Lung (tissue), 12 donors: ENCODE measurements around the gene FHAD1. TPM values are rescaled to one million over a fixed set of nuclear protein-coding genes. Genes with fewer than 3 reads are reported as not detected.

Experiments
- ATAC-seq: fragments of 200-7000 bp; cut with Tn5 transposase; one replicate; pipeline ENCODE4 v1.9.1; 2020; ENCODE audit warnings: moderate number of reproducible peaks; ENCODE audit not compliant: insufficient read depth, low FRiP score
- DNase-seq, 3 donors: peaks; one replicate each; pipeline ENCODE4 v3.0.0-alpha.2; 2013 to 2017
- H3K27ac ChIP-seq, 2 donors: one replicate each; pipeline ENCODE4 v1.5.1; 2013; ENCODE audit warnings: mild to moderate bottlenecking in 2 of 2, moderate library complexity in 2 of 2, control low read depth in 1 of 2, inconsistent platforms in 1 of 2, low read depth in 1 of 2, low read length in 1 of 2
- H3K27me3 ChIP-seq, 3 donors: one replicate each; pipeline ENCODE4 v1.5.1; 2013; ENCODE audit warnings: low read length in 2 of 3; ENCODE audit not compliant: control insufficient read depth in 3 of 3, insufficient read depth in 3 of 3
- H3K36me3 ChIP-seq, 4 donors: one replicate each; pipeline ENCODE4 v1.5.1; 2013; ENCODE audit warnings: low read length in 4 of 4, mild to moderate bottlenecking in 1 of 4, moderate library complexity in 1 of 4; ENCODE audit not compliant: control insufficient read depth in 4 of 4, insufficient read depth in 4 of 4
- H3K4me1 ChIP-seq, 5 donors: one replicate each; pipeline ENCODE4 v1.5.1; 2013; ENCODE audit warnings: low read length in 5 of 5, mild to moderate bottlenecking in 2 of 5, moderate library complexity in 1 of 5; ENCODE audit not compliant: control insufficient read depth in 5 of 5, insufficient read depth in 5 of 5
- H3K4me3 ChIP-seq: one replicate; pipeline ENCODE4 v1.5.1; 2013; ENCODE audit warnings: mild to moderate bottlenecking, control low read depth, moderate library complexity
- H3K9ac ChIP-seq, 2 donors: one replicate each; pipeline ENCODE4 v1.5.1; 2013; ENCODE audit warnings: low read length in 2 of 2, control low read depth in 1 of 2; ENCODE audit not compliant: insufficient read depth in 1 of 2
- H3K9me3 ChIP-seq, 4 donors: one replicate each; pipeline ENCODE4 v1.5.1; 2013; ENCODE audit warnings: low read length in 3 of 4, mild to moderate bottlenecking in 1 of 4, moderate library complexity in 1 of 4; ENCODE audit not compliant: control insufficient read depth in 4 of 4, insufficient read depth in 3 of 4
- WGBS, 2 donors: extraction: QIAGEN DNeasy Blood & Tissue Kit; methylation state at CpG; one replicate each; pipeline ENCODE4 v1.1.7; 2013; 5-methylcytosine and 5-hydroxymethylcytosine counted together
- polyA plus RNA-seq, 2 donors: library from polyadenylated mRNA; stranded (reverse); fragments of 200-250 nt; gene quantifications; one replicate each; pipeline ENCODE4 v1.2.1, GENCODE V29; 2013
- total RNA-seq, 2 donors: library from RNA; depleted of rRNA in 1 of 2; stranded (reverse); fragments of >200 nt in 1 of 2; gene quantifications; one replicate each; pipeline ENCODE4 v1.2.1, GENCODE V29; 2014 to 2021
- TF ChIP-seq, protein P1 (sequence below): IDR thresholded peaks from 2 replicates; pipeline ENCODE4 v1.5.1; 2012; ENCODE audit warnings: mild to moderate bottlenecking; ENCODE audit errors: control extremely low read depth, extremely low read depth
- donor health status: control.
- donor health status: control.
- donor health status: Bipolar disorder and iron deficiency.
- donor health status: healthy.
- donor health status: DM: yes; HTN: yes; CAD: no.

FHAD1 gene
- total and polyA plus RNA-seq, 4 donors, result 4.4 to 25.9 (median 9.2) TPM

DNA sequence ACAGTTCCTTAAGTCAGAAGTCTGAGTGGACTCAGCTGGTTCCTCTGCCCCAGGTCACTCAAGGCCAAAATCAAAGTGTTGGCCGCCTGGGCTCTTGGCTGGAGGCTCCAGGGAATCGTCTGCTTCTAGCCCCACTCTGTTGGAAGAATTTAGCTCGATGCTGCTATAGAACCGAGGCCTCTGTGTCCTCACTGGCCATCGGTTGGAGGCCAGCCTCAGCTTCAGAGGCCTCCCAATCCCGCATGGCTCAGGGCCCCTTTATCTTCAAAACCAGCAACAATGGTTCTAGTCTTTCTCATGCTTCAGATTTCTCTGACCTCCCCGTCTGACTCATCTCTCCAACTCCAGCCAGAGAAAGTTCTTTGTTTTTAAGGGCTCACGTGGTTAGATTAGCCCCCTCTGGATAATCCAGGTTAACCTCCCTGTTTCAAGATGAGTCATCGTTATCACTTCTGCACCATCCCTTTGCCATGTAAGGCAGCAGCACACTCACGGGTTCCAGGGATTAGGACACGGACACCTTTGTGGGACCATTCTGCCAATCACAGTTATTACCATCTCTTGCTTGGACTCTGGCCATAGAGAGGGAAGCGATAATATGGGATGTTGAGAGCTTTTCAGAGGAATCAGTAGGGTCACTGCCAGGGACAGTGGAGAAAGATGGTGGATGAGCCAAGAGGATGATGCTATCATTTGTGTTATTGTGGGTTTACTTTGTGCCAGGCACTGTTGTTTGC lies 13.6 kb downstream of the FHAD1 start:
- ATAC-seq, result no peak
- Histone ChIP-seq H3K4me3 (no peak overlapping the region), H3K27ac (peak overlapping the region in 1 of 2 donors; percentile 73), H3K4me1 (peaks cover 0 to 11% (median 6%) of the 10 kb centered on the region in 5 donors), H3K9ac (no peak overlapping the region), H3K27me3 (no peaks in the 10 kb centered on the region), H3K9me3 (peaks cover 0 to 6% (median 0%) of the 10 kb centered on the region in 4 donors), H3K36me3 (no peaks in the 10 kb centered on the region)
- WGBS, 2 donors, result 58 to 72% methylated on average over 12 of the region's 12 CpGs
- TF ChIP-seq, protein P1, sequence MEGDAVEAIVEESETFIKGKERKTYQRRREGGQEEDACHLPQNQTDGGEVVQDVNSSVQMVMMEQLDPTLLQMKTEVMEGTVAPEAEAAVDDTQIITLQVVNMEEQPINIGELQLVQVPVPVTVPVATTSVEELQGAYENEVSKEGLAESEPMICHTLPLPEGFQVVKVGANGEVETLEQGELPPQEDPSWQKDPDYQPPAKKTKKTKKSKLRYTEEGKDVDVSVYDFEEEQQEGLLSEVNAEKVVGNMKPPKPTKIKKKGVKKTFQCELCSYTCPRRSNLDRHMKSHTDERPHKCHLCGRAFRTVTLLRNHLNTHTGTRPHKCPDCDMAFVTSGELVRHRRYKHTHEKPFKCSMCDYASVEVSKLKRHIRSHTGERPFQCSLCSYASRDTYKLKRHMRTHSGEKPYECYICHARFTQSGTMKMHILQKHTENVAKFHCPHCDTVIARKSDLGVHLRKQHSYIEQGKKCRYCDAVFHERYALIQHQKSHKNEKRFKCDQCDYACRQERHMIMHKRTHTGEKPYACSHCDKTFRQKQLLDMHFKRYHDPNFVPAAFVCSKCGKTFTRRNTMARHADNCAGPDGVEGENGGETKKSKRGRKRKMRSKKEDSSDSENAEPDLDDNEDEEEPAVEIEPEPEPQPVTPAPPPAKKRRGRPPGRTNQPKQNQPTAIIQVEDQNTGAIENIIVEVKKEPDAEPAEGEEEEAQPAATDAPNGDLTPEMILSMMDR, result no peak
- peak; percentile 43 to 54 (median 48) for DNase-seq

DNA sequence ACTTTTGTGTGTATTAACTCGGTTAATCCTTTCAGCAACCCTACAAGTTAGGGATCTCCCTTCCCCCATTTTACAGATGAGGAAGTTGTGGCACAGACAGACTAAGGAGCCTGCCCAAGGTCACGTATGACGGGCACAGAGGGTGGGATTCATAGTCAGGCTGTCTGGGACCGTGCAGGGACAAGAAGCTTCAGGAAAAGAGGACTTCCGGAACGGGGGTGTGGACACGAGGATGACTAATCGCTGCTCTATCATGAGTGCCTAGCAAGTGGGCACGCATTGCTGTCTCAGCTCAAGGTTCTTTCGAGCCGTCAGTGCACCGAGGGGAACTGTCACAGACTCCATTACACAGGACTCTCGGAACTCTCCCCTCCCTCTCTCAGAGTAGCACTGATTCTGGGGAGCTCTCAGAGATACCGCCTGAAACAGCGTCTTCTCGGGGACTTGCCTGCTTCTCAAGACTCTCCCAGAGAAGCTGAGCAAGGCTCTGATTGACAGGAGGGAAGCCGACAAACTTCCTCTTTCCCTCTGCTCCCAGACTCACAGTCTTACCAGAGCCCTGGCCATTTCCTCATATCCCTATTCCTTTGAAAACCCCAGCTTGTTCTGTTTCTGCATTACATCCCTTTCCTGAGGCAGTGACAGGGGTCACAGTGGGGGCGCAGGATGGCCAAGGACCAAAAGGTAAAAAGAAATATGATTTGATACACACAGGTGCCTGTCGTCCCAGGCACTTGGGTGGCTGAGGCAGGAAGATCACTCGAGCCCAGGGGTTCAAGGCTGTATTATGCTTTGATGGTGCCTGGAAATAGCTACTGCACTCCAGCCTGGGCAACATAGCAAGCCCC lies 14.4 kb downstream of the FHAD1 start:
- Histone ChIP-seq H3K4me3 (no peak overlapping the region), H3K9me3 (peaks cover 0 to 6% (median 0%) of the 10 kb centered on the region in 4 donors), H3K36me3 (no peaks in the 10 kb centered on the region), H3K9ac (no peak overlapping the region), H3K27ac (peak overlapping the region in 1 of 2 donors; percentile 73), H3K27me3 (no peaks in the 10 kb centered on the region), H3K4me1 (peaks cover 0 to 11% (median 6%) of the 10 kb centered on the region in 5 donors)
- 15 to 23% methylated on average over 20 of the region's 20 CpGs for WGBS, 2 donors
- ATAC-seq, result peak; percentile 61
- TF ChIP-seq, protein P1, result no peak
- peak in 1 of 3 donors; percentile 45 for DNase-seq

DNA sequence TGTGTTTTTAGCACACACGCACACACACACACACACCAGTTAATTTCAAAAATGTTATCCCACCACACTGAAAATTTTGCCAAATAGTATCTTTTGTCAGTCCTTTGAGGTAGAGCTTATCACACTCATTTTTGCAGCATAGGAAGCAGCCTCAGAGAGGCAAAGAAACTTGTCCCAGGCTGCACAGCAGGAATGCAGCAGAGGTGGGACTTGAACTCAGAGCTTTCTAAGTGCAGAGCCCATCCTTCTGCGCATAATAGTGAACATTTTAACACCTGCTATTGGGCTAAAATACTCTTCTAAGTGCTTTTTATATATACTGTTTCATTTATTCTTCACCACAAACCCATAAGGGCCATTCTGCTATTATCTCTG lies 15.0 kb downstream of the FHAD1 start:
- no peak overlapping the region for H3K4me3 ChIP-seq
- no peaks in the 10 kb centered on the region for H3K27me3 ChIP-seq
- no peak overlapping the region for H3K9ac ChIP-seq
- WGBS, 2 donors, result 82 to 98% methylated on average over 2 of the region's 2 CpGs
- TF ChIP-seq, protein P1, result no peak
- H3K27ac ChIP-seq, result peak overlapping the region in 1 of 2 donors; percentile 73
- DNase-seq, result no peak
- no peak for ATAC-seq
- H3K36me3 ChIP-seq, result no peaks in the 10 kb centered on the region
- peaks cover 0 to 11% (median 6%) of the 10 kb centered on the region in 5 donors for H3K4me1 ChIP-seq
- peaks cover 0 to 6% (median 0%) of the 10 kb centered on the region in 4 donors for H3K9me3 ChIP-seq
